ENCODE measurements around the gene SORL1.

Gene SORL1

GRCh38 chr11:121456151-121456550 lies 4.0 kb downstream of the SORL1 start:
- Histone ChIP-seq H3K27ac (ENCODE audit: low read length) (no peak overlapping the region), H3K27me3 (ENCODE audit: control insufficient read depth, insufficient read depth, low read length) (peaks cover 5% of the 10 kb centered on the region), H3K9me3 (ENCODE audit: control insufficient read depth, low read depth, low read length) (no peaks in the 10 kb centered on the region), H3K9ac (ENCODE audit: low read length) (no peak overlapping the region), H3K36me3 (ENCODE audit: control insufficient read depth, low read depth, low read length) (no peaks in the 10 kb centered on the region), H3K4me1 (ENCODE audit: control insufficient read depth, low read depth, low read length) (peaks cover 38% of the 10 kb centered on the region), H3K4me3 (ENCODE audit: low read length) (no peak overlapping the region)

- H3K36me3 ChIP-seq (ENCODE audit: control insufficient read depth, low read depth, low read length), result no peaks in the 10 kb centered on the region
- H3K4me1 ChIP-seq (ENCODE audit: control insufficient read depth, low read depth, low read length), result peaks cover 32% of the 10 kb centered on the region
- H3K27me3 ChIP-seq (ENCODE audit: control insufficient read depth, insufficient read depth, low read length), result no peaks in the 10 kb centered on the region
- H3K9me3 ChIP-seq (ENCODE audit: control insufficient read depth, low read depth, low read length), result no peaks in the 10 kb centered on the region
- no peak overlapping the region for H3K27ac ChIP-seq (ENCODE audit: low read length)
- H3K9ac ChIP-seq (ENCODE audit: low read length), result no peak overlapping the region
- H3K4me3 ChIP-seq (ENCODE audit: low read length), result no peak overlapping the region
Observed at GRCh38 chr11:121456816-121457431, 4.8 kb downstream of the SORL1 start.

- Histone ChIP-seq H3K9ac (ENCODE audit: low read length) (no peak overlapping the region), H3K4me1 (ENCODE audit: control insufficient read depth, low read depth, low read length) (peaks cover 34% of the 10 kb centered on the region)
Observed at GRCh38 chr11:121458551-121458950, 6.4 kb downstream of the SORL1 start.

GRCh38 chr11:121459413-121460017 lies 7.4 kb downstream of the SORL1 start:
- no peaks in the 10 kb centered on the region for H3K9me3 ChIP-seq (ENCODE audit: control insufficient read depth, low read depth, low read length)
- no peaks in the 10 kb centered on the region for H3K27me3 ChIP-seq (ENCODE audit: control insufficient read depth, insufficient read depth, low read length)
- no peak overlapping the region for H3K9ac ChIP-seq (ENCODE audit: low read length)
- H3K36me3 ChIP-seq (ENCODE audit: control insufficient read depth, low read depth, low read length), result no peaks in the 10 kb centered on the region
- H3K4me1 ChIP-seq (ENCODE audit: control insufficient read depth, low read depth, low read length), result peaks cover 36% of the 10 kb centered on the region
- H3K27ac ChIP-seq (ENCODE audit: low read length), result no peak overlapping the region
- H3K4me3 ChIP-seq (ENCODE audit: low read length), result no peak overlapping the region

More at GRCh38 chr11:121458551-121458950, 6.4 kb downstream of the SORL1 start:
- Histone ChIP-seq H3K36me3 (ENCODE audit: control insufficient read depth, low read depth, low read length) (no peaks in the 10 kb centered on the region), H3K27ac (ENCODE audit: low read length) (no peak overlapping the region), H3K4me3 (ENCODE audit: low read length) (no peak overlapping the region), H3K27me3 (ENCODE audit: control insufficient read depth, insufficient read depth, low read length) (no peaks in the 10 kb centered on the region), H3K9me3 (ENCODE audit: control insufficient read depth, low read depth, low read length) (no peaks in the 10 kb centered on the region)

- Histone ChIP-seq H3K9ac (ENCODE audit: low read length) (no peak overlapping the region), H3K4me1 (ENCODE audit: control insufficient read depth, low read depth, low read length) (peaks cover 46% of the 10 kb centered on the region), H3K4me3 (ENCODE audit: low read length) (no peak overlapping the region), H3K27ac (ENCODE audit: low read length) (no peak overlapping the region), H3K9me3 (ENCODE audit: control insufficient read depth, low read depth, low read length) (no peaks in the 10 kb centered on the region), H3K36me3 (ENCODE audit: control insufficient read depth, low read depth, low read length) (no peaks in the 10 kb centered on the region), H3K27me3 (ENCODE audit: control insufficient read depth, insufficient read depth, low read length) (no peaks in the 10 kb centered on the region)
Observed at GRCh38 chr11:121460941-121461514, 8.9 kb downstream of the SORL1 start.

- Histone ChIP-seq H3K27ac (ENCODE audit: low read length) (no peak overlapping the region), H3K9me3 (ENCODE audit: control insufficient read depth, low read depth, low read length) (no peaks in the 10 kb centered on the region), H3K27me3 (ENCODE audit: control insufficient read depth, insufficient read depth, low read length) (no peaks in the 10 kb centered on the region), H3K36me3 (ENCODE audit: control insufficient read depth, low read depth, low read length) (no peaks in the 10 kb centered on the region), H3K4me3 (ENCODE audit: low read length) (no peak overlapping the region), H3K9ac (ENCODE audit: low read length) (no peak overlapping the region), H3K4me1 (ENCODE audit: control insufficient read depth, low read depth, low read length) (peaks cover 53% of the 10 kb centered on the region)
Observed at GRCh38 chr11:121461843-121462242, 9.7 kb downstream of the SORL1 start.

GRCh38 chr11:121463689-121464335 lies 11.7 kb downstream of the SORL1 start:
- Histone ChIP-seq H3K4me3 (ENCODE audit: low read length) (no peak overlapping the region), H3K4me1 (ENCODE audit: control insufficient read depth, low read depth, low read length) (peaks cover 54% of the 10 kb centered on the region), H3K36me3 (ENCODE audit: control insufficient read depth, low read depth, low read length) (no peaks in the 10 kb centered on the region), H3K9me3 (ENCODE audit: control insufficient read depth, low read depth, low read length) (no peaks in the 10 kb centered on the region), H3K27ac (ENCODE audit: low read length) (no peak overlapping the region), H3K27me3 (ENCODE audit: control insufficient read depth, insufficient read depth, low read length) (no peaks in the 10 kb centered on the region), H3K9ac (ENCODE audit: low read length) (no peak overlapping the region)

- peaks cover 53% of the 10 kb centered on the region for H3K4me1 ChIP-seq (ENCODE audit: control insufficient read depth, low read depth, low read length)
- H3K9me3 ChIP-seq (ENCODE audit: control insufficient read depth, low read depth, low read length), result no peaks in the 10 kb centered on the region
- no peak overlapping the region for H3K27ac ChIP-seq (ENCODE audit: low read length)
- H3K9ac ChIP-seq (ENCODE audit: low read length), result no peak overlapping the region
- no peak overlapping the region for H3K4me3 ChIP-seq (ENCODE audit: low read length)
- no peaks in the 10 kb centered on the region for H3K36me3 ChIP-seq (ENCODE audit: control insufficient read depth, low read depth, low read length)
- H3K27me3 ChIP-seq (ENCODE audit: control insufficient read depth, insufficient read depth, low read length), result no peaks in the 10 kb centered on the region
Observed at GRCh38 chr11:121464352-121464946, 12.3 kb downstream of the SORL1 start.

GRCh38 chr11:121465709-121466062 lies 13.6 kb downstream of the SORL1 start:
- H3K9ac ChIP-seq (ENCODE audit: low read length), result no peak overlapping the region
- H3K4me3 ChIP-seq (ENCODE audit: low read length), result no peak overlapping the region
- H3K36me3 ChIP-seq (ENCODE audit: control insufficient read depth, low read depth, low read length), result peaks cover 12% of the 10 kb centered on the region
- no peaks in the 10 kb centered on the region for H3K27me3 ChIP-seq (ENCODE audit: control insufficient read depth, insufficient read depth, low read length)
- H3K4me1 ChIP-seq (ENCODE audit: control insufficient read depth, low read depth, low read length), result peaks cover 50% of the 10 kb centered on the region
- no peaks in the 10 kb centered on the region for H3K9me3 ChIP-seq (ENCODE audit: control insufficient read depth, low read depth, low read length)
- H3K27ac ChIP-seq (ENCODE audit: low read length), result no peak overlapping the region

- peak overlapping the region; percentile 29 for H3K4me3 ChIP-seq (ENCODE audit: low read length)
- H3K27me3 ChIP-seq (ENCODE audit: control insufficient read depth, insufficient read depth, low read length), result no peaks in the 10 kb centered on the region
- H3K4me1 ChIP-seq (ENCODE audit: control insufficient read depth, low read depth, low read length), result peaks cover 50% of the 10 kb centered on the region
- H3K9ac ChIP-seq (ENCODE audit: low read length), result no peak overlapping the region
- peak overlapping the region; percentile 30 for H3K27ac ChIP-seq (ENCODE audit: low read length)
- peaks cover 17% of the 10 kb centered on the region for H3K36me3 ChIP-seq (ENCODE audit: control insufficient read depth, low read depth, low read length)
- H3K9me3 ChIP-seq (ENCODE audit: control insufficient read depth, low read depth, low read length), result no peaks in the 10 kb centered on the region
Observed at GRCh38 chr11:121466063-121466794, 14.1 kb downstream of the SORL1 start.

- H3K4me1 ChIP-seq (ENCODE audit: control insufficient read depth, low read depth, low read length), result peaks cover 50% of the 10 kb centered on the region
- H3K27ac ChIP-seq (ENCODE audit: low read length), result no peak overlapping the region
- H3K9ac ChIP-seq (ENCODE audit: low read length), result no peak overlapping the region
Observed at GRCh38 chr11:121467471-121467870, 15.4 kb downstream of the SORL1 start.

More at GRCh38 chr11:121467471-121467870, 15.4 kb downstream of the SORL1 start:
- Histone ChIP-seq H3K4me3 (ENCODE audit: low read length) (no peak overlapping the region), H3K36me3 (ENCODE audit: control insufficient read depth, low read depth, low read length) (peaks cover 21% of the 10 kb centered on the region), H3K27me3 (ENCODE audit: control insufficient read depth, insufficient read depth, low read length) (no peaks in the 10 kb centered on the region), H3K9me3 (ENCODE audit: control insufficient read depth, low read depth, low read length) (no peaks in the 10 kb centered on the region)
